ENCODE data around the gene IL12RB1. TPM values are rescaled to one million over a fixed set of nuclear protein-coding genes. Genes with fewer than 3 reads are reported as not detected.

The IL12RB1 gene
- total RNA-seq (2014; rRNA removed; shearing (Covaris generic)), result not detected in 2 replicates

- no peak for DNase-seq (ENCODE audit: low spot score)
Measured at GRCh38 chr19:18086590-18087138, at the start of gene IL12RB1. TSS of gene IL12RB1 (minus strand) at chr19:18086934. CDS start at chr19:18086823, 111 bp downstream.

GRCh38 chr19:18135712-18136584 is 49.2 kb upstream of the IL12RB1 start:
- peak; percentile 82 for DNase-seq (ENCODE audit: low spot score)

- no peak for DNase-seq (ENCODE audit: low spot score)
Measured at GRCh38 chr19:18131841-18132596, 45.3 kb upstream of the IL12RB1 start.

GRCh38 chr19:18130523-18131242 is 43.9 kb upstream of the IL12RB1 start:
- no peak for DNase-seq (ENCODE audit: low spot score)

GRCh38 chr19:18128805-18129204 is 42.1 kb upstream of the IL12RB1 start:
- no peak for DNase-seq (ENCODE audit: low spot score)

GRCh38 chr19:18128044-18128443 is 41.3 kb upstream of the IL12RB1 start:
- no peak for DNase-seq (ENCODE audit: low spot score)

GRCh38 chr19:18126097-18126496 is 39.4 kb upstream of the IL12RB1 start:
- no peak for DNase-seq (ENCODE audit: low spot score)

GRCh38 chr19:18123819-18124218 is 37.1 kb upstream of the IL12RB1 start:
- DNase-seq (ENCODE audit: low spot score), result no peak

- DNase-seq (ENCODE audit: low spot score), result no peak
Measured at GRCh38 chr19:18122860-18123795, 36.4 kb upstream of the IL12RB1 start.

GRCh38 chr19:18122424-18122823 is 35.7 kb upstream of the IL12RB1 start:
- no peak for DNase-seq (ENCODE audit: low spot score)

GRCh38 chr19:18121166-18121565 is 34.4 kb upstream of the IL12RB1 start:
- no peak for DNase-seq (ENCODE audit: low spot score)

GRCh38 chr19:18120127-18120526 is 33.4 kb upstream of the IL12RB1 start:
- no peak for DNase-seq (ENCODE audit: low spot score)

- no peak for DNase-seq (ENCODE audit: low spot score)
Measured at GRCh38 chr19:18119717-18120105, 33.0 kb upstream of the IL12RB1 start.

- DNase-seq (ENCODE audit: low spot score), result no peak
Measured at GRCh38 chr19:18119013-18119716, 32.4 kb upstream of the IL12RB1 start.

- no peak for DNase-seq (ENCODE audit: low spot score)
Measured at GRCh38 chr19:18118420-18119012, 31.8 kb upstream of the IL12RB1 start.

GRCh38 chr19:18117692-18118378 is 31.1 kb upstream of the IL12RB1 start:
- peak; percentile 78 for DNase-seq (ENCODE audit: low spot score)

- no peak for DNase-seq (ENCODE audit: low spot score)
Measured at GRCh38 chr19:18117364-18117691, 30.6 kb upstream of the IL12RB1 start.

GRCh38 chr19:18114483-18114882 is 27.7 kb upstream of the IL12RB1 start:
- DNase-seq (ENCODE audit: low spot score), result no peak

- DNase-seq (ENCODE audit: low spot score), result no peak
Measured at GRCh38 chr19:18113827-18114226, 27.1 kb upstream of the IL12RB1 start.

Measured in HT-29 (cell line).